ENCODE results near the gene FAM120B.

DNA sequence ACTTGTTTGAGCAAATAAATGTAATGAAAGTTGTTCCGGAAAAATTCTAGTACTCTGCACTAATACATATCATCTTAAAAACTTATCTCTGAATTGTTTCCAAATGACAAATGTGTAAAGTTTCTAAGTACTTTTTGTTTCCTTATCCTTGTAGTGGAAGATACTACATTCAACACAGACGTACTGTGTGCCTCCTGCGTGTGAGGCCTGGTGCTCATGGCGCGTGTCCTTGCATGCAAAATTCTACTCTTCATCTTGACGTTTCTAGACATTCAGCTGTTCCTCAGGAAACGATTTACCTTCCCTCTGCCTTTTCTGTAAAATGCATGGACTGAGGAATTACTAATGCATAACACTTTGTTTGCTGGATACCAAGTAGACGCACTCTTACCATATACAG lies 27.1 kb upstream of the FAM120B start:
- TF ChIP-seq TOX (CRISPR knock-in tag; IDR thresholded peaks at IDR 0.05; ENCODE audit: borderline replicate concordance), result no peak
- no peak for TF ChIP-seq CREB5 (CRISPR knock-in tag; IDR thresholded peaks at IDR 0.05; ENCODE audit: low read depth)
- TF ChIP-seq TCF4 (CRISPR knock-in tag; IDR thresholded peaks at IDR 0.05; ENCODE audit: borderline replicate concordance), result no peak
- TF ChIP-seq, protein P1, sequence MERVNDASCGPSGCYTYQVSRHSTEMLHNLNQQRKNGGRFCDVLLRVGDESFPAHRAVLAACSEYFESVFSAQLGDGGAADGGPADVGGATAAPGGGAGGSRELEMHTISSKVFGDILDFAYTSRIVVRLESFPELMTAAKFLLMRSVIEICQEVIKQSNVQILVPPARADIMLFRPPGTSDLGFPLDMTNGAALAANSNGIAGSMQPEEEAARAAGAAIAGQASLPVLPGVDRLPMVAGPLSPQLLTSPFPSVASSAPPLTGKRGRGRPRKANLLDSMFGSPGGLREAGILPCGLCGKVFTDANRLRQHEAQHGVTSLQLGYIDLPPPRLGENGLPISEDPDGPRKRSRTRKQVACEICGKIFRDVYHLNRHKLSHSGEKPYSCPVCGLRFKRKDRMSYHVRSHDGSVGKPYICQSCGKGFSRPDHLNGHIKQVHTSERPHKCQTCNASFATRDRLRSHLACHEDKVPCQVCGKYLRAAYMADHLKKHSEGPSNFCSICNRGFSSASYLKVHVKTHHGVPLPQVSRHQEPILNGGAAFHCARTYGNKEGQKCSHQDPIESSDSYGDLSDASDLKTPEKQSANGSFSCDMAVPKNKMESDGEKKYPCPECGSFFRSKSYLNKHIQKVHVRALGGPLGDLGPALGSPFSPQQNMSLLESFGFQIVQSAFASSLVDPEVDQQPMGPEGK (CRISPR knock-in tag; IDR thresholded peaks at IDR 0.05; ENCODE audit: borderline replicate concordance), result no peak
- no peak for TF ChIP-seq PPARA (CRISPR knock-in tag; IDR thresholded peaks at IDR 0.05; ENCODE audit: borderline replicate concordance)
- TF ChIP-seq ZC3H10 (CRISPR knock-in tag; IDR thresholded peaks at IDR 0.05), result no peak
- TF ChIP-seq, protein P2, sequence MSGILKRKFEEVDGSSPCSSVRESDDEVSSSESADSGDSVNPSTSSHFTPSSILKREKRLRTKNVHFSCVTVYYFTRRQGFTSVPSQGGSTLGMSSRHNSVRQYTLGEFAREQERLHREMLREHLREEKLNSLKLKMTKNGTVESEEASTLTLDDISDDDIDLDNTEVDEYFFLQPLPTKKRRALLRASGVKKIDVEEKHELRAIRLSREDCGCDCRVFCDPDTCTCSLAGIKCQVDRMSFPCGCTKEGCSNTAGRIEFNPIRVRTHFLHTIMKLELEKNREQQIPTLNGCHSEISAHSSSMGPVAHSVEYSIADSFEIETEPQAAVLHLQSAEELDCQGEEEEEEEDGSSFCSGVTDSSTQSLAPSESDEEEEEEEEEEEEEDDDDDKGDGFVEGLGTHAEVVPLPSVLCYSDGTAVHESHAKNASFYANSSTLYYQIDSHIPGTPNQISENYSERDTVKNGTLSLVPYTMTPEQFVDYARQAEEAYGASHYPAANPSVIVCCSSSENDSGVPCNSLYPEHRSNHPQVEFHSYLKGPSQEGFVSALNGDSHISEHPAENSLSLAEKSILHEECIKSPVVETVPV (CRISPR knock-in tag; IDR thresholded peaks at IDR 0.05), result no peak
- no peak for TF ChIP-seq GLIS3 (CRISPR knock-in tag; IDR thresholded peaks at IDR 0.05)
- no peak for TF ChIP-seq RARB (CRISPR knock-in tag; IDR thresholded peaks at IDR 0.05)
- TF ChIP-seq ARNTL (CRISPR knock-in tag; IDR thresholded peaks at IDR 0.05; ENCODE audit: borderline replicate concordance, low read depth), result no peak
- TF ChIP-seq ZNF8 (CRISPR knock-in tag; IDR thresholded peaks at IDR 0.05), result no peak
- no peak for TF ChIP-seq ZFP3 (CRISPR knock-in tag; IDR thresholded peaks at IDR 0.05)
- no peak for TF ChIP-seq ZFP30 (CRISPR knock-in tag; IDR thresholded peaks at IDR 0.05)
- no peak for TF ChIP-seq CSDC2 (CRISPR knock-in tag; IDR thresholded peaks at IDR 0.05)
